LNCaP clone FGC (cell line): ENCODE data around the gene CXCL13.
A peak's percentile ranks its signal among the peaks of the same experiment; 100 is the strongest.
"Not testable (repeated sequence)": the region's sequence is repeated elsewhere in the genome, so short reads cannot be mapped to it uniquely, and the experiment has no call there.

Experiments used
- DNase-seq: peaks from one replicate; pipeline ENCODE4 v3.0.0-alpha.2; 2011; ENCODE audit warnings: low read depth
- H3K4me3 ChIP-seq: 2 replicates; pipeline ENCODE4 v1.5.1; 2011; ENCODE audit warnings: mild to moderate bottlenecking, low read depth, low read length, control low read depth
- TF ChIP-seq, protein P1 (sequence below): IDR thresholded peaks from 2 replicates; pipeline ENCODE4 v1.5.1; 2012; ENCODE audit warnings: mild to moderate bottlenecking; ENCODE audit not compliant: control insufficient read depth, insufficient read depth; ENCODE audit errors: extremely low read depth

Gene CXCL13

DNA sequence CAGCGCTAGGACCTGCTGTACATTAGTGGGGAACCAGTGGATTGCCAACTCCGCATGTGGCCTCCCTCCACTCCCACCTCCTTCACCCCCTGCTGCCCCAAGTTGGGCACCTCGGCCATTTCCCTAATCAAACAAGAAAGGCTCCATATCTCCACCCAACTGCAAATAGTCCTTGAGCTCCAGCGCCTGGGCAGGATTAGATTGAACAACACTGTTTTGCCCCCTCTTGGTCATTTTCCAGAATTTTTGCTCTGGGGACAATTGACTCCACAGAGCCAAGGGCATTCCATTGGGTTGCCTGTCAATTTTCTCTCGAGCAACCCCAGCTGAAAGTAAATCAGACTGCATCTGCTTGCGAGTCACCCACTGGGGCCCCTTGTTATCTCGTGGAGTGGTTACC, 29.6 kb downstream of the CXCL13 start:
- no peak overlapping the region for H3K4me3 ChIP-seq
- DNase-seq = no peak
- TF ChIP-seq, protein P1, sequence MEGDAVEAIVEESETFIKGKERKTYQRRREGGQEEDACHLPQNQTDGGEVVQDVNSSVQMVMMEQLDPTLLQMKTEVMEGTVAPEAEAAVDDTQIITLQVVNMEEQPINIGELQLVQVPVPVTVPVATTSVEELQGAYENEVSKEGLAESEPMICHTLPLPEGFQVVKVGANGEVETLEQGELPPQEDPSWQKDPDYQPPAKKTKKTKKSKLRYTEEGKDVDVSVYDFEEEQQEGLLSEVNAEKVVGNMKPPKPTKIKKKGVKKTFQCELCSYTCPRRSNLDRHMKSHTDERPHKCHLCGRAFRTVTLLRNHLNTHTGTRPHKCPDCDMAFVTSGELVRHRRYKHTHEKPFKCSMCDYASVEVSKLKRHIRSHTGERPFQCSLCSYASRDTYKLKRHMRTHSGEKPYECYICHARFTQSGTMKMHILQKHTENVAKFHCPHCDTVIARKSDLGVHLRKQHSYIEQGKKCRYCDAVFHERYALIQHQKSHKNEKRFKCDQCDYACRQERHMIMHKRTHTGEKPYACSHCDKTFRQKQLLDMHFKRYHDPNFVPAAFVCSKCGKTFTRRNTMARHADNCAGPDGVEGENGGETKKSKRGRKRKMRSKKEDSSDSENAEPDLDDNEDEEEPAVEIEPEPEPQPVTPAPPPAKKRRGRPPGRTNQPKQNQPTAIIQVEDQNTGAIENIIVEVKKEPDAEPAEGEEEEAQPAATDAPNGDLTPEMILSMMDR = no peak

DNA sequence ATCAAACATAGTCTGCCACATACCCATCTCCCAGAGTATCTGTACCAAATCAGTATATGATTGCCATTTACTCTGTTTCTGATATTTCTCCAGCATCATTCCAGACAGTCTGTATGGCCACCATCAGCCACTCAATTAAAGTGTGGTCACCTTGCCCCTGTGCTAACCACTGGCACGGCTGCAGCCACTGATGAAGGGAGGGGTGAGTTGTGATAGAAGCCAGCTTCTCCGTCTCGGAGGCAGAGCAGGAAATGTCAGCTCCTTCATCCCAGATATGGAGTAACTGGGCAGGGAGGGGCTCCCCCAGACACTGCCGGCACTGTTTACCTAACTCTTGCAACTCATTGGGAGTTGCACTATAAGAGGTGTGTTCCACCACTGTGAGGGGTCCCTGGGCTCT, 30.3 kb downstream of the CXCL13 start:
- no peak for DNase-seq
- TF ChIP-seq, protein P1 = no peak
- H3K4me3 ChIP-seq = no peak overlapping the region

DNA sequence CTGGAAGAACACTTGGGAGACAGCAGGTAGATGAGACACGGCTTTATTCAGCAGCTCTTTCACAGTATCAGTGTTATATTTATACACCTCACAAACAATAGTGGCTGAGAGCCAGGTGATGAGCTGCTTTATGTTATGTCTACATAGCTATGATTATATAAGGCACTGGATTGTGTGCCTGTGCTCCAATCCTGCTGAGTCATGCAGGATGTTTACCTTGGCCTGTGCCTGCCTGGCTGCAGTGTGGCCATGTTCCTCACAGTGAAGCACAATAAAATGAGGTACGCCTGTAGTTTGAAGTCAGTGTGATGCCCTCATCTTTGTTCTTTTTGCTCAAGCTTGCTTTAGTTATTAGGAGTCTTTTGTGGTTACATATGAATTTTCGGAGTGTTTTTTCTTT, 31.3 kb downstream of the CXCL13 start:
- TF ChIP-seq, protein P1 = no peak
- no peak overlapping the region for H3K4me3 ChIP-seq
- DNase-seq = peak; percentile 61

DNA sequence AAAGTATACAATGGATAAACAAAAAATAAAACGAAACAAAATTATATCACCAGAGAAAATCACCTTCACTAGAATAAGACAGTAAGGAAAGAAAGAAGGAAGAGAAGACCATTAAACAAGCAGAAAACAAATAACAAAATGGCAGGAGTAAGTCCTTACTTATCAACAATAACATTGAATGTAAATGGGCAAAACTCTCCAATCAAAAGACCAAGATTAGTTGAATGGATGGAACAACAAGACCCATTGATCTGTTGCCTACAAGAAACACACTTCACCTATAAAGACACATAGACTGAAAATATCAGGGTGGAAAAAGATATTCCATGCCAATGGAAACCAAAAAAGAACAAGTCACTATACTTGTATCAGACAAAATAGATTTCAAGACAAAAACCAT, 38.4 kb downstream of the CXCL13 start:
- not testable (repeated sequence) for DNase-seq, H3K4me3 ChIP-seq

DNA sequence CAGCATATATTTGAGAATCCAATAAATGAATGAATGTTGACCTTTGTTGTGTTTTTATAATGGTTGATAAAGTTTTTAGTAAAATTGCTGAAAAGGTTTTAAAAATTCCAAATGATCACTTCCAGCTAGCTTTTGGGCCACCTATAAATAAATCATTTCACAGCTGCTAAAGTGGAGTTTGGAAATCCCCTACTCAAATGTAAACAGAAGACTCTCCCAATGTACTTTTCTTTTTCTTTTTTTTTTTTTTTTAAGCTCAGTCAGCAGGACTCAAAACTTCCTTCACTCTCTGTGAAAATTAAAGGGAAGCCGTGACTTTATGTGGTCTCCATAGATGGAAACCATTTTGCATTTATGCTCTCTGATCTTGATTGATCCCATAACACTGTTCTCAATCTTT, 45.2 kb downstream of the CXCL13 start:
- no peak for DNase-seq
- TF ChIP-seq, protein P1 = no peak
- H3K4me3 ChIP-seq = no peak overlapping the region

DNA sequence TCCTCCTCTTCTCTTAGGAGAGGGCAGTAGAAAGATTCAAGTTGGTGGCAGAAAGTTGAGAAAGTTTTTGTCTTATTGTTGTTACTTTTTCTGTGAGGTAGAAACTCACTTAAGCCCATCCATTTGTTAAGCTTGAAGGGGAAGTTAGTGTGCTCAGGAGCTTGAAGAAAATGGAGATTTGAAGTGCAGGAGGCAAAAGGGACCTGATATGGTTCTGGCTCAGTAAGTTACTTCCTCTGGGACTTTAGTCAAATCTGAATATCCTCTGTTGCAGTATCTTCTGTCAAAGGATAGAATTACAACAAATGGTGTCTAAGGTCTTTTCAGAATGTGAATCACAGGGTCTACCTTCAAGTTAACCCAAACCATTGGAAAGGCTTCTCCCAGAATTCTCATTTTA, 46.2 kb downstream of the CXCL13 start:
- TF ChIP-seq, protein P1 = no peak
- no peak for DNase-seq
- H3K4me3 ChIP-seq = no peak overlapping the region

DNA sequence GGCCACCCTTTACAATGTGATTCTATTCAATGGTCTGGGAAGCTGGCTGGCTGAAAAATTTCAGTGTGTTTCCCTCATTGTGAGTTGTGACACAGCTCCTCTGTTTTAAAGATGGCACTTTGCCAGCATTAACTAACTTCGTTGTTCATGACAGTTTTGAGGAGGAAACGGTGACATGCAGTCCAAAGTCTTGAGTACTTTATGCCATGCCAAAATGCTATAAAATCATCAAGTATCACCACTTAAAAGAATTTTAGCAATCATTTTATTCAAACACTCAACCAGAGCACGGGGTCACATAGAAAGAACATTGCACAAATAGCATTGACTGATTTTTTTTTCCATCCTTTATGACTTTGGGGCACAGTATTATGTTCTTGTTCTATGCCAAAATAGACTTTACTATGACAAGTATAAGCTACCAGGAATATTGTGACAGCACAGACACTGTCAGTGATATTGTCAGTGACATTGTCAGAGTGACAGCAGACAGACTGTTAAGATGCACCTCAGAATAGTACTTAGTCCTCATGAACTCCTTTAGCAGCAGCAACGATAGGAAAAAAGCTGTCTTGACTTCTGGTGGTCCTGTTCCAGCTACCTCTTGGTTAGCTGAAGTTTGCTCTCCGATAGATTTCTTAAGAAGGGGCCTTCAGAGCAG, 46.7 kb downstream of the CXCL13 start:
- DNase-seq = no peak
- no peak overlapping the region for H3K4me3 ChIP-seq
- TF ChIP-seq, protein P1 = no peak
